Activated CD8-positive, alpha-beta memory T cell treated with anti-CD3 and anti-CD28 coated beads, Interleukin-2, amount 50 U/mL, for 1 hour (primary cell): Measurements from ENCODE around the gene ZNF587.
"Not testable (repeated sequence)": the region's sequence is repeated elsewhere in the genome, so short reads cannot be mapped to it uniquely, and the experiment has no call there.

Experiments
- DNase-seq: peaks from one replicate; pipeline ENCODE4 v3.0.0-alpha.2; 2020; ENCODE audit errors: extremely low read depth

The ZNF587 gene

DNA sequence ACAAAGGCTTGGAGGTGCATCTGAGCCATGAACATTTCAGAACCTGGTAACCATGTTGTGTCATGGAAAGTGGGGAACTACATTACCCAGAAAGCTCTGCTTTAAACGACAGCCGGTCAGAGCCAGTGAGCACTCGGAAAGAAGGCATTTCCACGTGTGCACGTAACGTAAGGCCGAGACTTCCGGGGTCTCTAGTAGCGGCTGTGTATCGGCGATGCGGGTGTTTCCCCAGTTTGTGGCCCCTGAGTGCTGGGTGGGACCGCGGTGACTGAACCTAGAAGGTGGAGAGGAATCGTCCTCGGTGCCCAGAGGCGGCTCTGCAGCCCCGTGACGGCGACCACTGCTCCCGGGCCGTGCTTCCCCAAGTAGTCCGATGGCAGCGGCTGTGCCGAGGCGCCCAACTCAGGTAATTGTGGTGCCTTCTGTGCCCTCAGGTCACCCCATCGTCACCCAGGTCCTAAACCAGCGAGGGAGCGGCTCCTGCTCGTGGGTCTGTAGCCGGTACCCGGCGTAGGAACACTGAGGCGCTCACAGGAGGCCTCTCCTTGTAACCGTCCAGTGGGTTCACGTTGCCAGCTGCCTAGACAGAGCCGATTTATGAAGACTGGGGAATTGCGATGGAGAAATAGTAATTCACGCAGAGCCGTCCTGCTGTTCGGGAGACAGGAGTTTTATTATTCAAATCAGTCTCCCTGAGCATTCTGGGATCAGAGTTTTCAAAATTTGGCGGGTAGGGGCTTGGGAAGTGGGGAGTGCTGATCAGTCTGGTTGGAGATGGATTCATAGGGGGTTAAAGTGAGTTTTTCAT, at the start of gene ZNF587:
ZNF587 (plus strand) TSS at position 194 of the 808 bp plus-strand sequence; CDS start at position 374, 180 bp downstream.
- DNase-seq = peak; percentile 68

DNA sequence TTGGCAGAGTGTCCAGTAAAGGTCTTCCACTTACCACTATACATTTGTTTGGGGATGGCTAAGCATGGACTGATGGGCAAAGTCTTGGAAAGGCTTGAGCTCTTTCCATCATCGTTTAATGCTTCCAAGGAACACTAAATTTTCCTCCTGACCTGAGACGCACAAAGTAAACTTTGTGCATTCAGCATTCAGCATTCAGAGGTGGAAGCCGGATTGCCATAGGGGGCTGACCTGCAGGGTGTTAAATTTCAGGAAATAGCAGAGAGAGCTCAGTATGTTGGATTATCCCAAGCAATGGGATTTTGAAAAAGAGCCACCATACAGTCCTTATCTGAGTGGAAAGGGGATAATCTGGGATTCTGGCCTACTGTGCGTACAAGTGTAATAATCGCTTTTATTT, 49.0 kb upstream of the ZNF587 start:
- DNase-seq = no peak

DNA sequence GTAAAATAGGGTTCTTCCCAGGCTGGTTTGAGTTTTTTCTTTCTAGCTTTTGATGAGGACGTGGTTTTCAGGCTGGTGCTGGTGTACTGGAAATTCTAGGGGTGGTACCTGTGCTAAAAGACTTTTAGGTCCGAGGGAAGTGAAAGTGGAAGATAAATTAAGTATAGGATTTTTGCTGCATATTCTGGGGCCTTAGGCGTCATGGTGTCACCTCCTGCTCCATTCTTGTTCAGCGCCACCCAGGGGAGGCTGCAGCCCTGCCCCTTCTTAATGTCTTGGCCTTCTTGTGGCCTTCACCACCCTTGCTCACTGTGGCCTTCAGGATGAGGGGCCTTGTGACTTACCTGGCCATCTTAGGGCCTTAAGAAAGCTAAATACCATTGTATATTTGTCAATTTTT, 47.4 kb upstream of the ZNF587 start:
- DNase-seq = no peak

DNA sequence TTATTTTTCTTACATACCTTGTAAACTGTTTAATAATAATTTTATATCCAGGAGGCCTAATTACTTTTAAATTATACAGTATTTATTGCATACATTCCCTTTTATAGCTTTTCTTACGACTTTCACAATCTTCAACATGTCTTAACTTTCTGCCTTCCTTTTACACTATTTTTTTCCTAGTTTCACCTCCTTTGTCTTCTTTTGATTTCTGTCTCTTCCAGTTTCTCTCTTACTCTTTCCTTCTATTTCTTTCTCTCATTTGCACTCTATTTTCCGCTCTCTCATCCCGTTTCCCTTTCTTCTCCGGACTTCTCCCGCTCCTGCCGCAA, 46.4 kb upstream of the ZNF587 start:
- no peak for DNase-seq

DNA sequence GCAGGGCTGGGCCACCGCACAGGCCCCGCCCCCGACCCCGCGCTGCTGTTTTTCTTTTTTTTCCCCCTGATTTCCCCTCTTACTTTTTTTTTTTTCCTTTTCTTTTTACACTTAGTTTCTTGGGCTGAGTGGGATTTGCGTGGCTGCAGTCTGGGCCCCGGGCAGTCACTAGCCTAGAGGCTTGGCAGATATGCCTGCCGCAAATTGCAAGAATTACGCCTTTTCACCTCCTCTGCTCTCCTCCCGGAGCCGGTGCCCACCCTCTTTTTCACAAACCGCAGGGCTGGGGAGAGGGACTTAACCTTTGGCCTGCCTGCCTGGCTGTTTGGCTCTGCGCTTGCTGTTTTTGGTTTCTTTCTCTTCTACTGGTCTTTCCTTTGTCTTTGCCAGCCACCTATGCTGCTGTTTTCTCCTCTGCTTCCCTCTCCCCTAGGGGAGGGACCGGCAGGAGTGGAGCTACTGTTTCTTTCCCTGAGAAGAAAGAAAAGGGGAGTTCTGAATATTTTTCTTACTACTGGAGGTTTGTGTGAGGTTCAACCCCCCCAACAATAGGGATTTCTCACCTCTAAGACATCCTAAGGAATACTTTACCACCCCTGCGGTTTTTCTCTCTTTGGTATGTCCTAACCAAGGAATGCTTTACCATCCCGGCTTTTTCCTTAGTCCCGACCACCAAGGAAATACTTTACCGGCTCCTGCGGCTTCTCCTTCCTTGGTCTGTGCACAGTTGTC, 45.9 kb upstream of the ZNF587 start:
- DNase-seq = no peak

DNA sequence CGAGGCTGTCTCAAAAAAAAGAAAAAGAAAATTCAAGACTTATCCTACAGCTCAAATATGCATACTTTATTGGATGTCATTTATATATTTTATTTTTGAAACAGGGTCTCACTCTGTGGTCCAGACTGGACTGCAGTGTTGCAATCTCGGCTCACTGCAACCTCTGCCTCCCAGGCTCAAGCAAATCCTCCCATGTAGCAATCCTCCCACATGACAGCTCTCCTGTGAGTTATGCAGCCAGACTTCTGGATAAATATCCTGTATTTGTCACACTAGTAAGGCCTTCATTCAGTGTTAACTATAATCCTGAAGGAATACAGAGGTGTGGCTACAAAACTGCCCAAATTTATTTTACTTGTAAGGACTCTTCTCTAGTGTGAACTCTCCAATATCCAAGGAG, 42.1 kb upstream of the ZNF587 start:
- DNase-seq = no peak

DNA sequence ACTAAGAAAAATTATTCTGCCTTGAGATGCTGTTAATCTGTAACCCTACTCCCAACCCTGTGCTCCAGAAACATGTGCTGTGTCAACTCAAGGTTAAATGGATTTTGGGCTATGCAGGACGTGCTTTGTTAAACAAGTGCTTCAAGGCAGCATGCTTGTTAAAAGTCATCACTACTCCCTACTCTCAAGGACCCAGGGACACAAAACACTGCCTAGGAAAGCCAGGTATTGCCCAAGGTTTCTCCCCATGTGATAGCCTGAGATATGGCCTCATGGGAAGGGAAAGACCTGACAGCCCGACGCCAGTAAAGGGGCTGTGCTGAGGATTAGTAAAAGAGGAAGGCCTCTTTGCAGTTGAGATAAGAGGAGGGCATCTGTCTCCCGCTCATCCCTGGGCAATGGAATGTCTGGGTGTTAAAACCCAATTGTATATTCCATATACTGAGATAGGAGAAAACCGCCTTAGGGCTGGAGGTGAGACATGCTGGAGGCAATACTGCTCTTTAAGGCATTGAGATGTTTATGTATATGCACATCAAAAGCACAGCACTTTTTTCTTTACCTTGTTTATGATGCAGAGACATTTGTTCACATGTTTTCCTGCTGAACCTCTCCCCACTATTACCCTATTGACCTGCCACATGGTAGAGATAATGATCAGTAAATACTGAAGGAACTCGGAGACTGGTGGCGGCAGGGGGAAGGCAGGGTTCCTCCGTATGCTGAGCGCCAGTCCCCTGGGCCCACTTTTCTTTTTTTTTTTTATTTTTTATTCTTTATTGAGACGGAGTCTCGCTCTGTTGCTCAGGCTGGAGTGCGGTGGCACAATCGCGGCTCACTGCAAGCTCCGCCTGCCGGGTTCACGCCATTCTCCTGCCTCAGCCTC, 39.0 kb upstream of the ZNF587 start:
- not testable (repeated sequence) for DNase-seq

DNA sequence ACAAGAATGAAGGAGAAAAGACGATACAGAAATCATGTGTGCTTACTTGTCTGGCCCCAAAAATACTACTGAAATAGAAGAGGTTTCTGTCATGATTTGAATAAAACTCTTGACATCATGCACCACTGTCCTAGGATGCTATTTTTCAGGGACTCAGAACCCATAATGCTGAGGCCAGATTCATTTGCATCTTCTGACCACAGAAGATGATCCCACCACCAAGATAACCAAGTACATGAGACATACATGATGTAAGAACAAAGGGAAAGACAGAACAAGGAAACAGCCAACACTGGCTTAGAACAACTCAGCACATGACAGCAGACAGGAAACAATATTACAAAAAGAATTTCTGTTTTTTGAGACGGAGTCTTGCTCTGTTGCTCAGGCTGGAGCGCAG, 37.4 kb upstream of the ZNF587 start:
- no peak for DNase-seq

DNA sequence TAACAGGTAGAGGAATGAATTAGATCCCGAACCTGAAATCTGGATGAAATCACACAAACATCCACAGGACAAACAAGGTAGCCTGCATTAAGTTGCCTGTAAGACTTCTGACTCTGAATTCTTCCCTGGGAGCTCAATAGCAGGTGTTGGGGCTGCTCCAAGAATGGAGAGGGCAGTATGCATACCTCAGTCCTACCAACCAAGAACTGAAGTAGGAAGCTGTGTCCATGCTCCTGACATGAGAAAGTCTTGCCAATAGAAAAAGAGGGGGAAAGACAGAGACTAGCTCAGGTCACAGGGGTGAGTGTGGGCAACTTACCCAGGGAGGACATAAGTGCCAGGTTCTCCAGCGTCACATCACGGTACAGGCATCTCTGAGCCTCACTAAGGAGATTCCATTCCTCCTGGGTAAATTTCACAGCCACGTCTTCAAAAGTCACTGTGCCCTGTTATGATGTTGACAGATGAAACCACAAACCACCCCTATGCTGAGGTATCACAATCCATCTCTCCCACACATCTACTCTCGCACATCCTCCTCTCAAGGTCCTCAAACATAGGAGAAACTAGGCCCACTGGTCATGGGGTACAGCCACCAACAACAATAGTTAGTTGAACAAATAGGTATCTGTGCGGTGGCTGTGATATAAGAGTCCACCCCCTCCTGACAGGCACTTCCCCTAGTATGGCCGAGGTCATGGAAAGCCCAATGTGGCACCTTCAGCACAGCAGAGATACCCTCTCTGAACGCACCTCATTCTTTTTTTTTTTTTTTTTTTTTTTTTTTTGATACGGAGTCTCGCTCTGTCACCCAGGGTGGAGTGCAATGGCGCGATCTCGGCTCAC, 36.5 kb upstream of the ZNF587 start:
- not testable (repeated sequence) for DNase-seq

DNA sequence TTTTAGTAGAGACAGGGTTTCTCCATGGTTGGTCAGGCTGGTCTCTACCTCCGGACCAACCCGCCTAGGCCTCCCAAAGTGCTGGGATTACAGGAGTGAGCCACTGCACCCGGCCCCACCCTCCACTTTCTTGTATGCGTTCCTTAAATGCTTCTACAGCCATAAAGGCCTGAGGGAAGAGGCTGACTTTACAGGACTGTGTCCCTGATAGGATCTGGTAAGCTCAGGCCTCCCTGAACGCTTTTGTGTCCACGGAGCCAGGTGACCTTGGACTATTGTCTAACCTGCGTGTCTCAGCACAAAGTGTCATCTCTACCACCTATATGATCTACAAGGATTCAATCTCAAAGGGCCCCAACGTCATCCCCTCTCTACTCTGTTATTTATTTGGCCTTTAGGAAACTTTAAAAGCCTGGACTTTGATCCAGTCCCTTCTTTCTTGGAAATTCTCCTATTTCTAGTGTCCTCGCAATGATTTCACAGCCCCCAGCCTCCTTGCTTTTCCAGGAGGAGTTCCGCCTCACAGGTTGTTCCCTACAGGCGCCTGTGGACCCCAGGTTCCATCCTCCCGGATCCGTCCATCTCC, 35.6 kb upstream of the ZNF587 start:
- DNase-seq = no peak

DNA sequence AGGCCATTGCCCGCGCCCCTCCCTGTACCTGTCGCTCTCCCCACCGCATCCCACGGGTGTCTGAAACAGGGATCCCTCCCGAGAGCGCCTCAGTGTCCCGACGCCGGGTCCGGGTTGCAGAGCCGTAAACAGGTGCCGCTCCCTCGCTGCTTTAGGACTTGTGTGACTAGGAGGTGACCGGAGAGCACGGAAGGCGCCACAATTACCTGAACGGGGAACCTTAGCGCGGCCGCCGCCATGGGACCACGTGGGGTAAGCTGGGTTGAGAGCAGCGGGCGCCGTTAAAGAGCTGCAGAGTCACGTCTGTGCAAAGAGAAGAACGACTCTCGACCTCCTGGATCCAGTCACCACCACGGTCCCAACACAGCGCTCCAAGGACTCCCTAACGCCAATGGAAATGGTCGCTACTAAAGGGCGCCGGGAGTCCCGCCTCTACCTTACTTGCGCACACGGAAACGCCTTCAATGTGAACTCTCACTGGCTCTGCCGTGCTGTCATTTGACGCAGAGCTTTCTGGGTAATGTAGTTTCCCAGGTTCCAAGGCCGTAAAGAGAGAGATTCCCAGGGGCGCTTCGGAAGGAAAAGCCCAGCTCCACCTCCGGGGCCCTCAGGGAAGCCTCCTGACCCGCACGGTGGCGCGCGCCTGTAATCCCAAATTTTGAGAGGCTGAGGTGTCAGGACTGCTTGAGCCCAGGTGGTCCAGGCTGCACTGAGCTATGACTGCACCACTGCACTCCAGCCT, 35.0 kb upstream of the ZNF587 start, which contains the start of gene ZNF552:
ZNF552 (minus strand) TSS at position 409 of the 742 bp plus-strand sequence; CDS start at position 239, 170 bp downstream.
- peak; percentile 41 for DNase-seq

DNA sequence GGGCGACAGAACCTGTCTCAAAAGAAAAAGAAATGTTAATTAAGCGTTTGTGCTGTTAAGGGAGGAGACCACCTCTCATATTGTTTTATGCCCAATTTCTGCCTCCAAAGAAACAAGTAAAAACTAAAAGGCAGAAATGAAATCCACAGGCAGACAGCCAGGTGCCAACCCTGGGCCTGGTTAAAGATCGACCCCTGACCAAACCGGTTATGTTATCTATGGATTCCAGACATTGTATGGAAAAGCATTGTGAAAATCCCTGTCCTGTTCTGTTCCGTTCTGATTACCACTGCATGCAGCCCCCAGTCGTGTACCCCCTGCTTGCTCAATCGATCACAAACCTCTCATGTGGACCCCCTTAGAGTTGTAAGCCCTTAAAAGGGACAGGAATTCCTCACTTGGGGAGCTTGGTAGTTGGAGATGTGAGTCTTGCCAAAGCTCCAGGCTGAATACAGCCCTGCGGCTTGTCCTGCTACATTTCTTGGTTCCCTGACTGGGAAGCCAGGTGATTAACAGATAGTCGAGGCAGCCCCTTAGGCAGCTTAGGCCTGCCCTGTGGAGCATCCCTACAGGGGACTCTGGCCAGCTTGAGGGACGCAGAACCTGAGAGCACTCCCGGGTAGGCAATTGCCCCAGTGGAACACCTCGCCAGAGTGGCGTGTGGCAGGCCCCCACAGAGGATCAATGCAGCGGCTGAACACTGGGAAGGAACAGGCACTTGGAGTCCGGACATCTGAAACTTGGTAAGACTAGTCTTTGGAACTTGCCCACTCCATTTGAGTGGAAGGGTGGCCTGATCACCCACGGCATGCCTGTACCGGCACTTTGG, 34.2 kb upstream of the ZNF587 start:
- no peak for DNase-seq

DNA sequence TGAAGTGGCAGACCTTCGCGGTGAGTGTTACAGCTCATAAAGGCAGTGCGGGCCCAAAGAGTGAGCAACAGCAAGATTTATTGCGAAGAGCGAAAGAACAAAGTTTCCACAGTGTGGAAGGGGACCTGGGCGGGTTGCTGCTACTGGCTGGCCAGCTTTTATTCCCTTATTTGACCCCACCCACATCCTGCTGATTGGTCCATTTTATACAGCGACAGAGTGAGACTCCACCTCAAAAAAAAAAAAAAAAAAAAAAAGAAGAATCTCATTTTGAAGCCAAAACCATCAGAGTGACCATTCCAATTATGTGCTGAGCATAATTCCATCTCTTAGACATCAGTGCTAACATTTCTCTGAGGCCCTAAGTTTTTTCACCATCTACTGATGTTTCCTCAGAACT, 33.0 kb upstream of the ZNF587 start:
- DNase-seq = no peak

DNA sequence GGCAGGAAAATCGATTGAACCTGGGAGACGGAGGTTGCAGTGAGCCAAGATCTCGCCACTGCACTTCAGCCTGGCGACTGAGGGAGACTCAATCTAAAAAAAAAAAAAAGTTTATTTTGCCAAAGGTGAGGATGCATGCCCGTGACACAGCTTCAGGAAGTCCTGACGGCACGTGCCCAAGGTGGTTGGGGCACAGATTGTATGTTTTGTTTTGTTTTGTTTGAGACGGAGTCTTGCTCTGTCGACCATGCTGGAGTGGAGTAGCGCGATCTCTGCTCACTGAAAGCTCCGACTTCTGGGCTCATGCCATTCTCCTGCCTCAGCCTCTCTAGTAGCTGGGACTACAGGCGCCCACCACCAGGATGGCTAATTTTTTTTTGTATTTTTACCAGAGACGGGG, 31.7 kb upstream of the ZNF587 start:
- DNase-seq = no peak

DNA sequence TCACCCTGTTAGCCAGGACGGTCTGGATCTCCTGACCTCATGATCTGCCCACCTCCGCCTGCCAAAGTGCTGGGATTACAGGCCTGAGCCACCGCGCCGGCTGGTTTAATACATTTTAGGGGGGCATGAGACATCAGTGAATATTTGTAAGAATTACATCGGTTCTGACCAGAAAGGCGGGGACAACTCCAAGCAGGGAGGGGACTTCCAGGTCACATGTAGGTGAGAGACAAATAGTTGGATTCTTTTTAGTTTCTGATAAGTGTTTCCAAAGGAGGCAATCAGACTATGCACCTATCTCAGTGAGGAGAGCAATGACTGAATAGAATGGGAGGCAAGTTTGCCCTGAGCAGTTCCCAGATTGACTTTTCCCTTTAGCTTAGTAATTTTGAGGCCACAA, 31.3 kb upstream of the ZNF587 start:
- DNase-seq = no peak

DNA sequence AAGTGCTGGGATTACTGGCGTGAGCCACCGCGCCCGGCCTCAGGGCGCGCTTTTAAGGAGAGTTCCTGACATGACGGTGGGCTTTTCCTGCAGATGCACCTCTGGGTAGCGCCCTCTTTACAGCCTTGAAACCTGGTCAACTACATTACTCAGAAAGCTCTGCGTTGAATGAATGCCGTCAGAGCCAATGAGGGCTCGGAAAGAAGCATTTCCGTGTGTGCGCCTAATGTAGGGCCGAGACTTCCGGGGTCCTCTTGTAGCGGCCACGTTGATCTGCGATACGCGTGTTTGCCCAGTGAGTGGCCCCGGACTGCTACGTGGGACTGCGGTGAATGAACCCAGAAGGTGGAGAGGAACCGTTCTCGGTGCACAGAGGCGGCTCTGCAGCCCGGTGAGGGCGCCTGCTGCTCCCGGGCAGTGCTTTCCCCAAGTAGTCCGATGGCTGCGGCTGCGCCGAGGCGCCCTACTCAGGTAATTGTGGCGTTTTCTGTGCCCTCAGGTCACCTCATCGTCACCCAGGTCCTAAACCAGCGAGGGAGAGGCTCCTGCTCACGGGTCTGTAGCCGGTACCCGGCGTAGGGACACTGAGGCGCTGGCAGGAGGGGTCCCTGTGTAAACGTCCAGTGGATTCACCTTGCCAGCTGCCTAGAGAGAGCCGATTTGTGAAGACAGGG, 30.0 kb upstream of the ZNF587 start:
- DNase-seq = peak; percentile 68

DNA sequence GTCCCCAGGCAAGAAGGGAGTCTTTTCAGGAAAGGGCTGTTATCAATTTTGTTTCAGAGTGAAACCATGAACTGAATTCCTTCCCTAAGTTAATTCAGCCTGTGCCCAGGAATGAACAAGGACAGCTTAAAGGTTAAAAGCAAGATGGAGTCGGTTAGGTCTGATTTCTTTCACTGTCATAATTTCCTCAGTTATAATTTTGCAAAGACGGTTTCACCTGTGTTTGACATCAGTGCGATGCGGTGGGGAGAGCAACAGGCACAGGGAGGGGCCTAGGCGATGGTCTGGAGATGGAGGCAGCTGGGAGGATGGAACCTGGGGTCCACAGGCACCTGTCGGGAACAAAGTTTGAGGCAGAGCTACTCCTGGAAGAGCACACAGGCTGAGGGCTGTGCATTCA, 29.1 kb upstream of the ZNF587 start:
- DNase-seq = no peak

DNA sequence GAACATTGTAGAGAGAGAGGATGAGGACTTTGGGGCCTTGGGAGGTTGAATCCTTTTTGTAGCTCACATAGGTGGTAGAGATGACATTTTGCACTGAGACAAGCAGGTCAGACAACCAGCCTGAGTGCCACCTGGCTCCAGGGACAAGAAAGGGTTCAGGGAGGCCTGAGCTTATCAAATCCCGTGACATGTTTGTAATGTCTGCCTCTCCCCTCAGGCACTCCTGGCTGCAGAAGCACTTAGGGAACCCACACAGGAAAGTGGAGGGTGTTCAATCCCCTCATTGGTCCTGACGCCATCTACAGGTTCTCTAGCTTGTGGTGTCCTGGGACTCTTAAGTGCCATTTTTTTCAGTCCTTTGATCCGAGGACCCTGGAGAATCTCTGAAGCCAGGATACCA, 28.6 kb upstream of the ZNF587 start:
- not testable (repeated sequence) for DNase-seq

DNA sequence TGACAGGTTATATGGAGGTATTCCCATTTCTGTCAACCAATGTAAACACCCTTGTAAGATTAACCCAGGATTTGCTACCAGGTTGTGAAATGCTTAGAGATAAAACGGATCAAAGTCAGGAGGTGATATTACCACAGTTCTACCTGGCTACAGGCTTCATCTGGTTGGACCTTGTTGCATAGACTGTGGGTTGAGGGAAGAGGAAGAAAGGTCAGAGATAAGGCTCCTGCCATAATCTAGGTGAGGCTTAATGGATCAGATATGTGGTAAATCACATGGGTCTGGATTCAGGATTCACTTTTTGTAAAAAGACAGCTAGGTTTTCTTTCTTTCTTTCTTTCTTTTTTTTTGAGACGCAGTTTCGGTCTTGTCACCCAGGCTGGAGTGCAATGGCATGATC, 28.2 kb upstream of the ZNF587 start:
- not testable (repeated sequence) for DNase-seq
